Aorta (tissue), 5 donors: Measurements from ENCODE around the gene TMEM45B. TPM values are rescaled to one million over a fixed set of nuclear protein-coding genes. Genes with fewer than 3 reads are reported as not detected.
A peak's percentile ranks its signal among the peaks of the same experiment; 100 is the strongest.
"Not testable (repeated sequence)": the region's sequence is repeated elsewhere in the genome, so short reads cannot be mapped to it uniquely, and the experiment has no call there.

Experiments used
- ATAC-seq: fragments of 200-7000 bp; cut with Tn5 transposase; one replicate; pipeline ENCODE4 v1.9.1; 2022; ENCODE audit warnings: moderate library complexity; ENCODE audit not compliant: low FRiP score
- DNase-seq, 2 donors: peaks; one replicate each; pipeline ENCODE4 v3.0.0-alpha.2; 2020
- H3K27ac ChIP-seq, 2 donors: one replicate each; pipeline ENCODE4 v1.5.1; 2013; ENCODE audit warnings: low read length in 2 of 2, mild to moderate bottlenecking in 2 of 2, moderate library complexity in 2 of 2, control low read depth in 1 of 2, inconsistent platforms in 1 of 2, low read depth in 1 of 2
- H3K27me3 ChIP-seq, 2 donors: one replicate each; pipeline ENCODE4 v1.6.1; 2013; ENCODE audit warnings: control low read depth in 1 of 2, low read length in 1 of 2, mild to moderate bottlenecking in 1 of 2, moderate library complexity in 1 of 2; ENCODE audit not compliant: insufficient read depth in 2 of 2, control insufficient read depth in 1 of 2
- H3K36me3 ChIP-seq, 2 donors: one replicate each; pipeline ENCODE4 v1.6.1; 2013; ENCODE audit warnings: control low read depth in 1 of 2, low read length in 1 of 2, mild to moderate bottlenecking in 1 of 2; ENCODE audit not compliant: insufficient read depth in 2 of 2, control insufficient read depth in 1 of 2
- H3K4me1 ChIP-seq, 2 donors: one replicate each; pipeline ENCODE4 v1.6.1; 2013; ENCODE audit warnings: low read length in 2 of 2, control low read depth in 1 of 2, mild to moderate bottlenecking in 1 of 2, moderate library complexity in 1 of 2; ENCODE audit not compliant: insufficient read depth in 2 of 2, control insufficient read depth in 1 of 2
- H3K4me3 ChIP-seq, 2 donors: one replicate each; pipeline ENCODE4 v1.5.1; 2013; ENCODE audit warnings: low read length in 2 of 2, control low read depth in 1 of 2, mild to moderate bottlenecking in 1 of 2
- H3K9me3 ChIP-seq: one replicate; pipeline ENCODE4 v1.6.1; 2013; ENCODE audit warnings: mild to moderate bottlenecking, low read length; ENCODE audit not compliant: control insufficient read depth
- WGBS, 2 donors: extraction: QIAGEN DNeasy Blood & Tissue Kit; methylation state at CpG; one replicate each; pipeline ENCODE4 v1.1.7; 2013; 5-methylcytosine and 5-hydroxymethylcytosine counted together
- intact Hi-C, 2 donors: fragments of 100-400 bp; cut with DNase I; formaldehyde crosslinking; loops; one replicate each; pipeline versions ENCODE4 v1.14.2 to v1.15.0; 2022
- polyA plus RNA-seq, 2 donors: library from polyadenylated mRNA; stranded (reverse); fragments of 200-250 nt; gene quantifications; one replicate each; pipeline ENCODE4 v1.2.3, GENCODE V29; 2013
- total RNA-seq, 2 donors: library from RNA; stranded (reverse); fragmentation: NEBNext Ultra II Directional; extraction: Animal tissue kit (Norgen Biotek cat#: 25700); gene quantifications; one replicate each; pipeline ENCODE4 v1.2.1, GENCODE V29; 2021
- donor health status: healthy with polysubstance abuse.
- donor health status: Bipolar disorder and iron deficiency.
- donor health status: DM: no; HTN: no; CAD: no.
- donor health status: DM: no; HTN: no; CAD: no.
- donor health status: DM: yes; HTN: yes; CAD: no.

TMEM45B gene
- total and polyA plus RNA-seq, 4 donors, result 0.19 to 10.0 (median 0.72) TPM; not detected in 1

GRCh38 chr11:129818236-129818635 lies 2.6 kb downstream of the TMEM45B start:
- 78 to 80% methylated on average over 3 of the region's 3 CpGs for WGBS, 2 donors
- H3K4me3 ChIP-seq, DNase-seq, H3K27me3 ChIP-seq, intact Hi-C loops, H3K4me1 ChIP-seq, H3K9me3 ChIP-seq, H3K36me3 ChIP-seq, H3K27ac ChIP-seq, ATAC-seq: not testable (repeated sequence)

GRCh38 chr11:129819237-129819636 lies 3.6 kb downstream of the TMEM45B start:
- Histone ChIP-seq H3K36me3 (no peaks in the 10 kb centered on the region), H3K27ac (no peak overlapping the region), H3K4me1 (no peaks in the 10 kb centered on the region), H3K9me3 (peaks cover 1% of the 10 kb centered on the region), H3K4me3 (no peak overlapping the region), H3K27me3 (no peaks in the 10 kb centered on the region)
- ATAC-seq, result no peak
- no peak for DNase-seq
- intact Hi-C loops, result no loop called here
- 71 to 72% methylated on average over 9 of the region's 9 CpGs for WGBS, 2 donors

DNA sequence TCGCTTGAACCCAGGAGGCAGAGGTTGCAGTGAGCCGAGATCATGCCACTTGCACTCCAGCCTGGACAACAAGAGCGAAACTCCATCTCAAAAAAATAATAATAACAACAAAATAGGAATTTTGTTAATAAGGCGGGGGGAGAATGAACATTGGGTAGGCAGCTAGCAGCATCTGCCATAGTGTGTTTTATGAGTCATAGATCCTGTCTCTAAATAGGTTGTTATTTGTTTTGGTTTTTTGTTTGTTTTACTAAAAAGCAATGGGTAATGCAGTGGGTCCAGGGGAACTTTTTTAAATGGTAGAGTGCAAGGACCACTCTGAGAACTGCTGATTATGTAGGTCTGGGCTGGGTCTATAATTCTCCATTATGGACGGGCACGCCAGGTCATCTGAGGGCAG lies 4.6 kb downstream of the TMEM45B start:
- H3K4me3 ChIP-seq, ATAC-seq, intact Hi-C loops, H3K36me3 ChIP-seq, H3K9me3 ChIP-seq, H3K4me1 ChIP-seq, DNase-seq, H3K27ac ChIP-seq, H3K27me3 ChIP-seq: not testable (repeated sequence)
- 93% methylated on average over 6 of the region's 6 CpGs for WGBS, 2 donors

- H3K27me3 ChIP-seq, ATAC-seq, H3K4me3 ChIP-seq, H3K4me1 ChIP-seq, H3K36me3 ChIP-seq, H3K27ac ChIP-seq, H3K9me3 ChIP-seq, DNase-seq, intact Hi-C loops: not testable (repeated sequence)
- 80% methylated on average over 4 of the region's 4 CpGs for WGBS, 2 donors
These were observed 7.6 kb downstream of the TMEM45B start for GRCh38 chr11:129823281-129823680.

GRCh38 chr11:129823799-129824198 lies 8.2 kb downstream of the TMEM45B start:
- intact Hi-C loops, ATAC-seq, H3K9me3 ChIP-seq, DNase-seq, H3K36me3 ChIP-seq, H3K27me3 ChIP-seq, H3K4me3 ChIP-seq, H3K27ac ChIP-seq, H3K4me1 ChIP-seq: not testable (repeated sequence)
- WGBS, 2 donors, result 80 to 87% methylated on average over 3 of the region's 3 CpGs

- peaks cover 1% of the 10 kb centered on the region for H3K9me3 ChIP-seq
- ATAC-seq, result peak; percentile 46
- H3K36me3 ChIP-seq, result no peaks in the 10 kb centered on the region
- WGBS, 2 donors, result 83 to 85% methylated on average over 4 of the region's 4 CpGs
- intact Hi-C loops, result no loop called here
- no peaks in the 10 kb centered on the region for H3K27me3 ChIP-seq
- no peak overlapping the region for H3K4me3 ChIP-seq
- no peaks in the 10 kb centered on the region for H3K4me1 ChIP-seq
- H3K27ac ChIP-seq, result no peak overlapping the region
- no peak for DNase-seq
These were observed 9.7 kb downstream of the TMEM45B start for GRCh38 chr11:129825380-129825779.

DNA sequence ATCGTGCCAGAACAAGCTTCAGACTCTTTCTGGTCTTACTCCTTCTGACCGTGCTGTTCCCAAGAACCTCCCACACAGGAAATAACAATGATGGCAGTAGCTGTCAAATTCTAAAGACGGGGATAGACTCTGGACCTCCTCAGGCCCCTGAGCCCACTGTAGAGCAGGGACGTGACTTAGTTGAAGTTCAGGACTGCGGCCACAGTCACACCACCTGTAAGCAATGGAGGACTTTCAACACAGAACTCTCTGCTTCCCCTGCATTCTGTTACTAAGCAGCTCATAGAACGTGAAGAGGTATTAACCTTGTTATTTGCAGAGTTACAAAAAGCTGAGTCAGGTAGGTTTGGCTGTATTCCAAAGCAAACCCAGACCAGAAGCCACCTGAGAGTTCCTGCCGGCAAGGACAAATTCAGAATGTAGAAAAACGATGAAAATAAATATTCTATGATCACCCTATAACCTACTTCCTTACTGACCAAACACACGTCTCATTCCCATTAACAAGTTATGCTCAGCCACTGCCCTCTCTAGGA lies 12.7 kb downstream of the TMEM45B start:
- Histone ChIP-seq H3K36me3 (no peaks in the 10 kb centered on the region), H3K27me3 (no peaks in the 10 kb centered on the region), H3K9me3 (peaks cover 1% of the 10 kb centered on the region), H3K4me1 (no peaks in the 10 kb centered on the region), H3K27ac (no peak overlapping the region), H3K4me3 (no peak overlapping the region)
- DNase-seq (no peak), ATAC-seq (no peak)
- intact Hi-C loops, result no loop called here
- 29 to 36% methylated on average over 9 of the region's 9 CpGs for WGBS, 2 donors

GRCh38 chr11:129829497-129829896 lies 13.8 kb downstream of the TMEM45B start:
- intact Hi-C loops, H3K4me3 ChIP-seq, H3K27ac ChIP-seq, H3K36me3 ChIP-seq, H3K27me3 ChIP-seq, ATAC-seq, DNase-seq, H3K4me1 ChIP-seq, H3K9me3 ChIP-seq: not testable (repeated sequence)

DNA sequence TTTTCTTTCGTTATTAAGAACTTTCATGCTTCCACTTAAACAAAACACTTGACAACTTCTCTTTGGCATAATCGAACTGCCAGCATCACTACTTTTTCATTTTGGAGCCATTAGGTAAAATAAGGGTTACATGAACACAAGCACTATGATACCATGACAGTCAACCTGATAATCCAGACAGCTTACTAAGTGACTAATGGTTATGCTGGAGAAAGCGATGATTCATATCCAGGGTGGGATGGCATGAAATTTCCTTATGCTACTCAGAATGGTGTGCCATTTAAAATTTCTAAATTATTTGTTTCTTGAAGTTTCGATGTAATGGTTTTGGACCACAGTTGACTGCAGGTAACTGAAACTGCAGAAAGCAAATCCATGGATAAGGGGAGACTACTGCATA lies 15.6 kb downstream of the TMEM45B start:
- H3K27me3 ChIP-seq, ATAC-seq, H3K9me3 ChIP-seq, intact Hi-C loops, H3K36me3 ChIP-seq, H3K27ac ChIP-seq, H3K4me3 ChIP-seq, DNase-seq, H3K4me1 ChIP-seq: not testable (repeated sequence)
- whole genome bisulfite sequencing, 2 donors, result 86 to 88% methylated on average over 4 of the region's 4 CpGs
